GM23248 (cell line): ENCODE data around the gene ZC3H12C. TPM values are rescaled to one million over a fixed set of nuclear protein-coding genes. Genes with fewer than 3 reads are reported as not detected.

Experiments used
- DNase-seq: peaks from one replicate; pipeline ENCODE4 v3.0.0-alpha.2; 2015
- H2AFZ ChIP-seq: fragments of 200-600 bp; sonication (generic); 2 replicates; pipeline ENCODE4 v1.6.1; 2016; ENCODE audit warnings: antibody characterized with exemption
- H3F3A ChIP-seq: fragments of 200-600 bp; sonication (generic); 2 replicates; pipeline ENCODE4 v1.6.1; 2016; ENCODE audit warnings: mild to moderate bottlenecking, antibody characterized with exemption, mixed run types; ENCODE audit not compliant: insufficient read depth
- H3K27ac ChIP-seq: fragments of 200-600 bp; sonication (generic); 2 replicates; pipeline ENCODE4 v1.5.1; 2016; ENCODE audit warnings: mild to moderate bottlenecking
- H3K27me3 ChIP-seq: fragments of 200-600 bp; sonication (generic); replicated peaks from 2 replicates; pipeline ENCODE4 v1.6.1; 2016; ENCODE audit warnings: mild to moderate bottlenecking; ENCODE audit not compliant: insufficient read depth
- H3K36me3 ChIP-seq: fragments of 200-600 bp; sonication (generic); 2 replicates; pipeline ENCODE4 v1.6.1; 2016; ENCODE audit warnings: low read depth, mild to moderate bottlenecking
- H3K4me1 ChIP-seq: fragments of 200-600 bp; sonication (generic); 2 replicates; pipeline ENCODE4 v1.6.1; 2016; ENCODE audit warnings: mild to moderate bottlenecking; ENCODE audit not compliant: insufficient read depth
- H3K4me2 ChIP-seq: fragments of 200-600 bp; sonication (generic); one replicate; pipeline ENCODE4 v1.6.1; 2016; ENCODE audit warnings: mild to moderate bottlenecking; ENCODE audit not compliant: unreplicated experiment
- H3K4me3 ChIP-seq: fragments of 200-600 bp; sonication (generic); 2 replicates; pipeline ENCODE4 v1.5.1; 2016; ENCODE audit warnings: mild to moderate bottlenecking
- H3K79me2 ChIP-seq: fragments of 200-600 bp; sonication (generic); 2 replicates; pipeline ENCODE4 v1.6.1; 2016; ENCODE audit warnings: mild to moderate bottlenecking; ENCODE audit not compliant: insufficient read depth
- H3K9ac ChIP-seq: fragments of 200-600 bp; sonication (generic); 2 replicates; pipeline ENCODE4 v1.6.1; 2016; ENCODE audit warnings: mild to moderate bottlenecking
- H3K9me2 ChIP-seq: fragments of 200-600 bp; sonication (generic); 2 replicates; pipeline ENCODE4 v1.6.1; 2016; ENCODE audit warnings: mixed run types, mild to moderate bottlenecking, moderate library complexity; ENCODE audit not compliant: insufficient read depth
- H3K9me3 ChIP-seq: fragments of 200-600 bp; sonication (generic); one replicate; pipeline ENCODE4 v1.6.1; 2017; ENCODE audit warnings: low read depth
- H4K20me1 ChIP-seq: fragments of 200-600 bp; sonication (generic); 2 replicates; pipeline ENCODE4 v1.6.0; 2016; ENCODE audit not compliant: insufficient read depth
- EZH2 ChIP-seq: fragments of 200-600 bp; sonication (generic); IDR thresholded peaks from 2 replicates; pipeline ENCODE4 v1.6.1; 2018; ENCODE audit warnings: antibody characterized with exemption, mild to moderate bottlenecking; ENCODE audit not compliant: insufficient read depth, poor library complexity, severe bottlenecking
- EZH2phosphoT487 ChIP-seq: fragments of 200-600 bp; sonication (generic); IDR thresholded peaks from 2 replicates; pipeline ENCODE4 v1.6.1; 2018; ENCODE audit warnings: antibody characterized with exemption, moderate library complexity, mild to moderate bottlenecking, low read depth; ENCODE audit not compliant: insufficient read depth
- WGBS, 2 experiments: methylation state at CpG; one replicate each; pipeline ENCODE4 v1.1.6; 2015 to 2017; ENCODE audit warnings: low lambda C conversion rate in 2 of 2, low coverage in 1 of 2; ENCODE audit errors: missing lambda C conversion rate in 2 of 2; 5-methylcytosine and 5-hydroxymethylcytosine counted together
- in situ Hi-C: fragments of 300-500 bp; cut with MboI; formaldehyde crosslinking; loops from 2 replicates; pipeline ENCODE4 v1.15.0; 2020
- polyA plus RNA-seq: library from polyadenylated mRNA; unstranded; fragments of >200 nt; fragmentation: Nextera tagmentation; extraction: Ambion mirVana; gene quantifications from 2 replicates; pipeline ENCODE4 v1.2.1, GENCODE V29; 2016
- total RNA-seq: library from RNA; depleted of rRNA; stranded (reverse); fragments of >200 nt; shearing (Covaris generic); gene quantifications from 2 replicates; pipeline ENCODE4 v1.2.3, GENCODE V29; 2014

ZC3H12C gene
- total and polyA plus RNA-seq, 2 experiments from 2014 or later: 1.4 to 5.3 TPM

DNA sequence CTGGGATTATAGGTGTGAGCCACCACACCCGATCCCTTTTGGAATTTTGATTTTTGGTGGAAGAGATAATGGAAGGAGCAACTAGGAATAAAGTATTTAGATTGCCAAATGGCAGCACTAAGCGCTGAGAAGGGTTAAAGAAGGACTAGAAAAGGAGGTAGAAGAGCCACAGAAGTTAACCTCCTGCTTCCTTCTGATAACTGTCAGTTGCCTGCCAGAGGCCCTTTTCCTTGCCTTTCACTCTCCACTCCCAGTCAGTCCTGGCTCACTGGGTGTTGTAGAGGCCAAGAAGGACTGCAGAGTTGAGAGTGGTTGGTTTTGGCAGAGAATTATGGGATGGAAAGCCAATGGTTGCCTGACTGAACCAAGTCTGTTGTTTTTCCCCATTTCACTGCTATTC is 19.3 kb downstream of the ZC3H12C start:
- Histone ChIP-seq H3K9me3 (no peaks in the 10 kb centered on the region), H3K27me3 (no peaks in the 10 kb centered on the region), H3K79me2 (peaks cover 92% of the 10 kb centered on the region), H3K9me2 (no peaks in the 10 kb centered on the region; the same call in 1 of the 2 replicates), H3K4me2 (no peak overlapping the region), H3K36me3 (no peaks in the 10 kb centered on the region), H3K9ac (no peak overlapping the region), H4K20me1 (no peaks in the 10 kb centered on the region), H3K4me3 (no peak overlapping the region), H2AFZ (no peak overlapping the region), H3F3A (no peaks in the 10 kb centered on the region), H3K4me1 (no peaks in the 10 kb centered on the region), H3K27ac (no peak overlapping the region)
- no peak for DNase-seq
- TF ChIP-seq EZH2 (no peak), EZH2phosphoT487 (no peak)
- 97% methylated on average over 2 of the region's 2 CpGs for WGBS, 2 experiments
- in situ Hi-C loops: no loop called here

DNA sequence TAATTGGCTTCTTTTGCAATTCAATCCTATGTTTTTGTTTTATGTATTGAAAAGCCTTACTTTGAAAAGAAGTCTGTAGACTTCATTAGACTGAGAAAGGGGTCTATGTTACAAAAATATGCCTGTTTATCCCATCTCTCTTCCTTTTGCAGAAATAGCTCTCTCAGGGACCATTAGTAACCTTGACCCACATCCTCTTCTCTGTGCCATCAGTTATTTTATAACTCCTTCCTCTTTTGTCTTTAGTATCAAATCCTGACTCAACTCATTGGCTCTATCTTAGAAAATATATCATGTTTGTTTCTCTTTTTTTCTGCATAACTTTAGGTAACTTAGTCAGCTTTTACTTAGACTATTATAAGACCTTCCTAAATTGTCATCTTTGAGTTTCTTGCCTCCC is 20.3 kb downstream of the ZC3H12C start:
- no peaks in the 10 kb centered on the region for H3K27me3 ChIP-seq
- DNase-seq: no peak
- H2AFZ ChIP-seq: no peak overlapping the region
- H3K36me3 ChIP-seq: no peaks in the 10 kb centered on the region
- no peaks in the 10 kb centered on the region for H3F3A ChIP-seq
- in situ Hi-C loops: no loop called here
- H3K9ac ChIP-seq: no peak overlapping the region
- H3K4me2 ChIP-seq: no peak overlapping the region
- H3K79me2 ChIP-seq: peaks cover 81% of the 10 kb centered on the region
- no peak overlapping the region for H3K27ac ChIP-seq
- H3K9me2 ChIP-seq: no peaks in the 10 kb centered on the region; the same call in 1 of the 2 replicates
- no peaks in the 10 kb centered on the region for H3K4me1 ChIP-seq
- no peak overlapping the region for H3K4me3 ChIP-seq
- no peaks in the 10 kb centered on the region for H4K20me1 ChIP-seq
- no peaks in the 10 kb centered on the region for H3K9me3 ChIP-seq
- no peak for TF ChIP-seq EZH2phosphoT487
- TF ChIP-seq EZH2: no peak

- H3K4me2 ChIP-seq: no peak overlapping the region
- no peak overlapping the region for H3K27ac ChIP-seq
- no peaks in the 10 kb centered on the region for H3K27me3 ChIP-seq
- no peaks in the 10 kb centered on the region for H3F3A ChIP-seq
- in situ Hi-C loops: no loop called here
- no peaks in the 10 kb centered on the region; the same call in 1 of the 2 replicates for H3K9me2 ChIP-seq
- no peak for TF ChIP-seq EZH2phosphoT487
- TF ChIP-seq EZH2: no peak
- H3K9me3 ChIP-seq: no peaks in the 10 kb centered on the region
- H3K4me1 ChIP-seq: no peaks in the 10 kb centered on the region
- no peak for DNase-seq
- peaks cover 77% of the 10 kb centered on the region for H3K79me2 ChIP-seq
- H4K20me1 ChIP-seq: no peaks in the 10 kb centered on the region
- WGBS, 2 experiments: 98% methylated on average over 4 of the region's 4 CpGs
- no peak overlapping the region for H3K9ac ChIP-seq
- no peak overlapping the region for H3K4me3 ChIP-seq
- H2AFZ ChIP-seq: no peak overlapping the region
- H3K36me3 ChIP-seq: no peaks in the 10 kb centered on the region
Measured at GRCh38 chr11:110113973-110114372, 20.8 kb downstream of the ZC3H12C start.

- no peak overlapping the region for H3K27ac ChIP-seq
- DNase-seq: no peak
- H2AFZ ChIP-seq: no peak overlapping the region
- no peaks in the 10 kb centered on the region for H3K27me3 ChIP-seq
- TF ChIP-seq EZH2phosphoT487: no peak
- no peaks in the 10 kb centered on the region for H3K36me3 ChIP-seq
- in situ Hi-C loops: no loop called here
- no peaks in the 10 kb centered on the region for H3K9me2 ChIP-seq
- no peak overlapping the region for H3K9ac ChIP-seq
- no peaks in the 10 kb centered on the region for H3K9me3 ChIP-seq
- no peaks in the 10 kb centered on the region for H4K20me1 ChIP-seq
- no peak overlapping the region for H3K4me3 ChIP-seq
- peaks cover 52% of the 10 kb centered on the region for H3K79me2 ChIP-seq
- H3F3A ChIP-seq: peaks cover 20% of the 10 kb centered on the region
- 98 to 100% methylated on average over 2 of the region's 2 CpGs for WGBS, 2 experiments
- H3K4me2 ChIP-seq: no peak overlapping the region
- peaks cover 24% of the 10 kb centered on the region for H3K4me1 ChIP-seq
Measured at GRCh38 chr11:110119317-110119716, 26.1 kb downstream of the ZC3H12C start.

GRCh38 chr11:110121204-110121603 is 28.0 kb downstream of the ZC3H12C start:
- Histone ChIP-seq H3F3A (peaks cover 20% of the 10 kb centered on the region), H3K79me2 (peaks cover 48% of the 10 kb centered on the region), H3K27me3 (no peaks in the 10 kb centered on the region), H3K9ac (0 out of 2 replicates have a peak overlapping the region, but pooled peaks have one; percentile 13), H3K4me3 (peak overlapping the region; percentile 60), H3K27ac (no peak overlapping the region), H3K36me3 (no peaks in the 10 kb centered on the region), H3K4me1 (peaks cover 24% of the 10 kb centered on the region), H3K4me2 (peak overlapping the region; percentile 60), H3K9me2 (no peaks in the 10 kb centered on the region), H4K20me1 (no peaks in the 10 kb centered on the region), H2AFZ (no peak overlapping the region), H3K9me3 (no peaks in the 10 kb centered on the region)
- DNase-seq: peak; percentile 74
- in situ Hi-C loops: no loop called here
- TF ChIP-seq EZH2phosphoT487 (no peak), EZH2 (no peak)
- WGBS, 2 experiments: 13 to 20% methylated on average over 4 of the region's 4 CpGs
